HG03460 (cell line): ENCODE measurements around the gene TFIP11.

ENCODE experiments used
- ATAC-seq: cut with Tn5 transposase; IDR thresholded peaks from one replicate; pipeline ENCODE4 v1.9.1; 2021; ENCODE audit not compliant: unreplicated experiment

TFIP11 gene

GRCh38 chr22:26479792-26480610, 32.3 kb downstream of the TFIP11 start:
- no peak for ATAC-seq

- no peak for ATAC-seq
Observed at GRCh38 chr22:26479043-26479791, 33.1 kb downstream of the TFIP11 start.

- no peak for ATAC-seq
Observed at GRCh38 chr22:26477341-26477731, 34.9 kb downstream of the TFIP11 start.

- ATAC-seq = no peak
Observed at GRCh38 chr22:26476705-26477340, 35.5 kb downstream of the TFIP11 start.

- ATAC-seq = no peak
Observed at GRCh38 chr22:26474682-26475081, 37.6 kb downstream of the TFIP11 start.

GRCh38 chr22:26471522-26471921, 40.8 kb downstream of the TFIP11 start:
- ATAC-seq = no peak

GRCh38 chr22:26470807-26471206, 41.5 kb downstream of the TFIP11 start:
- ATAC-seq = no peak

GRCh38 chr22:26466196-26466595, 46.1 kb downstream of the TFIP11 start:
- no peak for ATAC-seq

GRCh38 chr22:26464312-26464711, 48.0 kb downstream of the TFIP11 start:
- ATAC-seq = no peak

GRCh38 chr22:26463688-26464087, 48.6 kb downstream of the TFIP11 start:
- ATAC-seq = no peak

GRCh38 chr22:26463101-26463661, 49.1 kb downstream of the TFIP11 start:
- ATAC-seq = no peak

GRCh38 chr22:26462641-26463040, 49.6 kb downstream of the TFIP11 start:
- no peak for ATAC-seq

- no peak for ATAC-seq
Observed at GRCh38 chr22:26462051-26462450, 50.2 kb downstream of the TFIP11 start.

- ATAC-seq = no peak
Observed at GRCh38 chr22:26461188-26461810, 51.0 kb downstream of the TFIP11 start.

GRCh38 chr22:26460202-26460601, 52.1 kb downstream of the TFIP11 start:
- ATAC-seq = no peak

- no peak for ATAC-seq
Observed at GRCh38 chr22:26457661-26458272, 54.5 kb downstream of the TFIP11 start.

- no peak for ATAC-seq
Observed at GRCh38 chr22:26453812-26454500, 58.3 kb downstream of the TFIP11 start.

GRCh38 chr22:26453216-26453615, 59.1 kb downstream of the TFIP11 start:
- no peak for ATAC-seq

- ATAC-seq = no peak
Observed at GRCh38 chr22:26452236-26453016, 59.8 kb downstream of the TFIP11 start.
